ENCODE results near the gene SPOPL.
"Not testable (repeated sequence)": the region's sequence is repeated elsewhere in the genome, so short reads cannot be mapped to it uniquely, and the experiment has no call there.

The SPOPL gene
- total RNA-seq = 23.3 to 34.9 (median 28.9) reads per million in 9 experiments

DNA sequence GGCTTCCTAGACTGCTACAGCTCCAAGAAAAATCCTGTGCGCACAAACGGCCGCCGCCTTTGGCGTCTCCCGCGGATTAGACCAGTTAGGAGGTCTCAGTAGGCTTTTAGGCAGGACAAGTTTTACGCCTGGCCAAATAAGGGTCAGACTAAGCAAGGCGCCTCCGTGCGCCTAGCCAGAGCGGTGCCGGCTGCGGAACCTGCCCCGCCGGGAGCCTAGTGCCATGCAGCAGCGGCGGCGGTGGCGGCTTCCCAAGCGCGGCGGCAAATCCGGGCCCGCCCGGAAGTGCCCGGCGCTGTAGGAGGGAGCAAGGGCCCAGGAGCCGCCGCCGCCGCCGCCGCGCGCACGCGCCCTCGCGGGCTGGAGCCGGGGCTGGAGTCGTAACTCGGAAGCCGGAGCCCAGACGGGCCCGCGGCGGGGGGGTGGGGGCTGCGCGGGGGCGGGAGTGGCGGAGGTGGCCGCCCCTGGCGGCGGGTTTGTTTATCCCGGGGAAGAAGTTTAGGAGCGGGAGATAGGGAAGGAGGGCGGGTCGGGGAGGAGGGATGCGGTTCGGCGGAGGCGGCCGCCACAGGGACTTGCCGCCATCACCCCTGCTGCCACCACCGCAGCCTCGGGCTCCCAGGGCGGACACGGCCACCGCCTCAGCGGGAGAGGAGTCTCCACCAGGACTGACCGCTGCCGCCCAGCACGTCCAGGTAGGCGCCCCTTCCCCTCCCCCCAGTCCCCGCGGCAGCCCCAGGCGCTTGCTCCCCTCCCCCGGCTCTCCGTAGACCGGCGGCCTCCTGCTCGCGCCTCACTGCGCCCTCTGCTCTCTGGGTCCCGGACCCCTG lies at the start of gene SPOPL:
TSS of gene SPOPL (plus strand) at position 346 of the 830 bp plus-strand sequence. CDS start 48,447 bp downstream, outside the sequence.
- no peaks in the 10 kb centered on the region for H3K27me3 Mint-ChIP-seq
- peak within 1 kb of the TSS; percentile 86 to 98 for H3K4me3 Mint-ChIP-seq
- H3K4me1 Mint-ChIP-seq (ENCODE audit: low read depth in 2 of 2) = peaks cover 27 to 36% of the 10 kb centered on the region in 2 donors
- ATAC-seq (replicated peaks) = peak; percentile 84
- H3K9me3 Mint-ChIP-seq = no peaks in the 10 kb centered on the region
- peak within 1 kb of the TSS; percentile 89 to 94 for H3K27ac Mint-ChIP-seq
- peaks cover 5% of the 10 kb centered on the region for H3K36me3 Mint-ChIP-seq (ENCODE audit: insufficient read depth)
- DNase-seq = peak; percentile 70 to 77 (median 76)

DNA sequence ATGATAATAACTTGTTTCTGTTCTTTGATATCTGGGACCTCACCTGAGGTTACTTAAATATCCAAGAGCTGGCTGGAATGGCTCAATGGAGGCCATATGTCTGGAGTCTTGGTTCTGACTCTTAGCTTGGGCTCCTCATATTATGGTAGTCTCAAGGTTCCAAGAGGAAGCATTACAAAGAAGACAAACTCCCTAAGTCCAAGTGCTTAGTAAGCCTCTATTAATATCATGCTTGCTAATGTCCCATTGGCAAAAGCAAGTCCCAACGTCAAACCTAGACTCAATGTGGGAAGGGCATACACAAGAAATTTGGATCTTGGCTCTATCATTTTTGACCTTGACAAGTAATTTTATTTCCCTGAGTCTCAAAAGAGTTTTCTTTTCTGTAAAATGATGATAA lies 49.2 kb upstream of the SPOPL start:
- Mint-ChIP-seq H3K36me3 (ENCODE audit: insufficient read depth) (peaks cover 4% of the 10 kb centered on the region), H3K27ac (no peak overlapping the region), H3K4me3 (no peak overlapping the region), H3K9me3 (no peaks in the 10 kb centered on the region), H3K27me3 (no peaks in the 10 kb centered on the region), H3K4me1 (ENCODE audit: low read depth in 2 of 2) (no peaks in the 10 kb centered on the region)
- no peak for ATAC-seq (replicated peaks)
- no peak for DNase-seq

GRCh38 chr2:138453815-138454214 lies 47.8 kb upstream of the SPOPL start:
- Mint-ChIP-seq H3K4me3 (no peak overlapping the region), H3K4me1 (ENCODE audit: low read depth in 2 of 2) (no peaks in the 10 kb centered on the region), H3K27me3 (no peaks in the 10 kb centered on the region), H3K9me3 (no peaks in the 10 kb centered on the region), H3K27ac (no peak overlapping the region), H3K36me3 (ENCODE audit: insufficient read depth) (peaks cover 4% of the 10 kb centered on the region)
- ATAC-seq (replicated peaks) = no peak
- no peak for DNase-seq

GRCh38 chr2:138454761-138455160 lies 46.8 kb upstream of the SPOPL start:
- DNase-seq (no peak), ATAC-seq (replicated peaks) (no peak)
- H3K4me3 Mint-ChIP-seq = no peak overlapping the region
- peaks cover 4% of the 10 kb centered on the region for H3K36me3 Mint-ChIP-seq (ENCODE audit: insufficient read depth)
- no peaks in the 10 kb centered on the region for H3K9me3 Mint-ChIP-seq
- H3K27ac Mint-ChIP-seq = no peak overlapping the region
- H3K27me3 Mint-ChIP-seq = no peaks in the 10 kb centered on the region
- H3K4me1 Mint-ChIP-seq (ENCODE audit: low read depth in 2 of 2) = no peaks in the 10 kb centered on the region

GRCh38 chr2:138455275-138455674 lies 46.3 kb upstream of the SPOPL start:
- Mint-ChIP-seq H3K9me3 (no peaks in the 10 kb centered on the region), H3K4me3 (no peak overlapping the region), H3K27ac (no peak overlapping the region), H3K4me1 (ENCODE audit: low read depth in 2 of 2) (no peaks in the 10 kb centered on the region), H3K27me3 (no peaks in the 10 kb centered on the region), H3K36me3 (ENCODE audit: insufficient read depth) (peaks cover 4% of the 10 kb centered on the region)
- no peak for DNase-seq
- ATAC-seq (replicated peaks) = no peak

- H3K4me3 Mint-ChIP-seq = no peak overlapping the region
- DNase-seq = no peak
- no peak for ATAC-seq (replicated peaks)
- H3K9me3 Mint-ChIP-seq = no peaks in the 10 kb centered on the region
- no peaks in the 10 kb centered on the region for H3K4me1 Mint-ChIP-seq (ENCODE audit: low read depth in 2 of 2)
- no peaks in the 10 kb centered on the region for H3K27me3 Mint-ChIP-seq
- peaks cover 4% of the 10 kb centered on the region for H3K36me3 Mint-ChIP-seq (ENCODE audit: insufficient read depth)
- no peak overlapping the region for H3K27ac Mint-ChIP-seq
Measured at GRCh38 chr2:138455691-138456090, 45.9 kb upstream of the SPOPL start.

DNA sequence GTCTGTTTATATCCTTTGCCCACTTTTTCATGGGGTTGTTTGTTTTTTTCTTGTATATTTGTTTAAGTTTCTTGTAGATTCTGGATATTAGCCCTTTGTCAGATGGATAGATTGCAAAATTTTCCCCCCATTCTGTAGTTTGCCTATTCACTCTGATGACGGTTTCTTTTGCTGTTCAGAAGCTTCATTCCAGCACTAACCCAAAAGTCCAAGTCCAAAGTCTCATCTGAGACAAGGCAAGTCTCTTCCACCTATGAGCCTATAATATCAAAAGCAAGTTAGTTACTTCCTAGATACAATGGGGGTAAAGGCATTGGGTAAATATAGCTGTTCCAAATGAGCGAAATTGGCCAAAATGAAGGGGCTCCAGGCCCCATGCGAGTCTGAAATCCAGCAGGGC lies 38.9 kb upstream of the SPOPL start:
- not testable (repeated sequence) for H3K27me3 Mint-ChIP-seq; H3K27ac Mint-ChIP-seq; H3K36me3 Mint-ChIP-seq (ENCODE audit: insufficient read depth); H3K9me3 Mint-ChIP-seq; H3K4me1 Mint-ChIP-seq (ENCODE audit: low read depth in 2 of 2); DNase-seq; H3K4me3 Mint-ChIP-seq; ATAC-seq (replicated peaks)

DNA sequence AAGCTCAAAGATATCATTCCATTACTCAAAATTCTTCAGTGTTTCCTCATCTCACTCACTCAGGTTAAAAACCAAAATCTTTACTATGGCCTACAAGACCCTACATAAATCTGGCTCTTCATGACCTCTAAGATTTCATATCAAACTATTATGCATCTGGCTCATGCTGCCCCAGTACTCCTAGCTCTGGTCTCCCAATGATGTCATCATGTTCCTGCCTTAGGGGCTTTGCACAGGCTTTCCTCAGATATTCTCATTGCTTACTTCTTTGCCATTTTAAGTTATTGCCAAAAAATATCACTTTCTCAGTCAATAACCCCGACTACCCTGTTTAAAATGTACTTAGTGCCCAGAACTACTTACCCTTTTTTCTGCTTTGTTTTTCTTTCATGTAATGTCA lies 33.0 kb upstream of the SPOPL start:
- no peaks in the 10 kb centered on the region for H3K4me1 Mint-ChIP-seq (ENCODE audit: low read depth in 2 of 2)
- H3K27ac Mint-ChIP-seq = no peak overlapping the region

GRCh38 chr2:138469411-138469810 lies 32.2 kb upstream of the SPOPL start:
- H3K27me3 Mint-ChIP-seq = no peaks in the 10 kb centered on the region
- no peak for ATAC-seq (replicated peaks)
- H3K27ac Mint-ChIP-seq = no peak overlapping the region
- H3K36me3 Mint-ChIP-seq (ENCODE audit: insufficient read depth) = no peaks in the 10 kb centered on the region
- no peaks in the 10 kb centered on the region for H3K9me3 Mint-ChIP-seq
- no peaks in the 10 kb centered on the region for H3K4me1 Mint-ChIP-seq (ENCODE audit: low read depth in 2 of 2)
- DNase-seq = no peak
- H3K4me3 Mint-ChIP-seq = no peak overlapping the region

More for the DNA sequence above, 33.0 kb upstream of the SPOPL start:
- Mint-ChIP-seq H3K4me3 (no peak overlapping the region), H3K9me3 (peaks cover 0 to 2% of the 10 kb centered on the region in 2 donors), H3K27me3 (no peaks in the 10 kb centered on the region), H3K36me3 (ENCODE audit: insufficient read depth) (no peaks in the 10 kb centered on the region)
- ATAC-seq (replicated peaks) = no peak
- DNase-seq = no peak

GRCh38 chr2:138470941-138471340 lies 30.6 kb upstream of the SPOPL start:
- H3K4me1 Mint-ChIP-seq (ENCODE audit: low read depth in 2 of 2) = no peaks in the 10 kb centered on the region
- no peak overlapping the region for H3K4me3 Mint-ChIP-seq
- no peak overlapping the region for H3K27ac Mint-ChIP-seq
- H3K9me3 Mint-ChIP-seq = no peaks in the 10 kb centered on the region
- no peaks in the 10 kb centered on the region for H3K27me3 Mint-ChIP-seq
- H3K36me3 Mint-ChIP-seq (ENCODE audit: insufficient read depth) = no peaks in the 10 kb centered on the region
- no peak for DNase-seq
- ATAC-seq (replicated peaks) = no peak

DNA sequence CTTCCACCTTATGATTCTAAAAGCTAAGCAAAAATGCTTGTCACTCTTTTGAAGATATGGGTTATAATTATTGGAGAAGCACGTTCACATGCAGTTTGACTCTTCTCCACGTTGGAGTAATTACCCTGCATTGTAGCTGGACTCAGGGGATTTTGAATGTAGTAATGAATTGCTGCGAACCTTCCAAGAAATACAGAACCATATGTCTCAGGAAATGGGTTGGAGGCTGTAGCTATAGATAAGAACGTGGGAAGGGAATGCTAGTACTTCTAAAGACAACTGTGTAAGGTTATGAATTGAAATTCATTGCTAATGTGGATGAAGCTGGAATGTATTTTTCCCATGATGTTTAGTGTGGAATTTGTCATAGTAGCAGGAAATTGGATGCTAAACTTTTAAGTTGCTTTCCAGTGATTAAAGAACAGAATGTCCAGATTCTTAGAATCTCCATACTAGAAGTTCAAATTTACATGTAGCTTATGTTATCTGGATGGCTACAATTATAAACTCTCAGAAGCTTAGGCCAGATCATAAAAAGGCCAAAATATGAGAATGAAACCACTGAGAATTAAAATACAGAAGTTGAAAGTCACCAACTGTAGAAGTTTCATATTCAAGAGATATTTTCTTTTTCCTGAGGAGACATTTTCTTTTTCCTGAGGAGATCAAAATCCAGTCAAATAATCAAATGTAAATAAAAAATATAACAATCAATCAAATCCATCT lies 27.3 kb upstream of the SPOPL start:
- Mint-ChIP-seq H3K9me3 (no peaks in the 10 kb centered on the region), H3K4me3 (no peak overlapping the region), H3K36me3 (ENCODE audit: insufficient read depth) (no peaks in the 10 kb centered on the region), H3K4me1 (ENCODE audit: low read depth in 2 of 2) (no peaks in the 10 kb centered on the region), H3K27me3 (no peaks in the 10 kb centered on the region), H3K27ac (no peak overlapping the region)
- no peak for ATAC-seq (replicated peaks)
- no peak for DNase-seq

- ATAC-seq (replicated peaks) (no peak), DNase-seq (no peak)
- Mint-ChIP-seq H3K4me1 (ENCODE audit: low read depth in 2 of 2) (no peaks in the 10 kb centered on the region), H3K36me3 (ENCODE audit: insufficient read depth) (no peaks in the 10 kb centered on the region), H3K27ac (no peak overlapping the region), H3K9me3 (no peaks in the 10 kb centered on the region), H3K27me3 (no peaks in the 10 kb centered on the region), H3K4me3 (no peak overlapping the region)
Measured at GRCh38 chr2:138475277-138475776, 26.2 kb upstream of the SPOPL start.

- ATAC-seq (replicated peaks) (no peak), DNase-seq (no peak)
- Mint-ChIP-seq H3K36me3 (ENCODE audit: insufficient read depth) (no peaks in the 10 kb centered on the region), H3K4me3 (no peak overlapping the region), H3K9me3 (no peaks in the 10 kb centered on the region), H3K4me1 (ENCODE audit: low read depth in 2 of 2) (no peaks in the 10 kb centered on the region), H3K27ac (peak overlapping the region in 1 of 2 donors; percentile 49), H3K27me3 (no peaks in the 10 kb centered on the region)
Measured at GRCh38 chr2:138476186-138476585, 25.4 kb upstream of the SPOPL start.

GRCh38 chr2:138476940-138477339 lies 24.6 kb upstream of the SPOPL start:
- H3K27me3 Mint-ChIP-seq = no peaks in the 10 kb centered on the region
- H3K4me3 Mint-ChIP-seq = no peak overlapping the region
- no peaks in the 10 kb centered on the region for H3K9me3 Mint-ChIP-seq
- H3K27ac Mint-ChIP-seq = no peak overlapping the region
- H3K36me3 Mint-ChIP-seq (ENCODE audit: insufficient read depth) = no peaks in the 10 kb centered on the region
- no peak for DNase-seq
- no peak for ATAC-seq (replicated peaks)
- H3K4me1 Mint-ChIP-seq (ENCODE audit: low read depth in 2 of 2) = no peaks in the 10 kb centered on the region
